ENCODE results near the gene MMP10. TPM values are rescaled to one million over a fixed set of nuclear protein-coding genes. Genes with fewer than 3 reads are reported as not detected.

Gene MMP10
- polyA plus RNA-seq, 1 donor from 2014 or later: not detected

GRCh38 chr11:102798012-102798746, 17.8 kb upstream of the MMP10 start, which contains the start of gene MMP1 (continued):
- TF ChIP-seq SMC3 (conservative IDR thresholded peaks at IDR 0.05; ENCODE audit: poor library complexity): no peak

GRCh38 chr11:102794382-102794781, 14.0 kb upstream of the MMP10 start:
- Histone ChIP-seq H3K9ac (ENCODE audit: low read length) (no peak overlapping the region), H4K20me1 (ENCODE audit: insufficient read depth) (no peaks in the 10 kb centered on the region), H3K9me3 (ENCODE audit: low read length) (no peaks in the 10 kb centered on the region), H3F3A (ENCODE audit: insufficient read depth, low read length, poor library complexity, severe bottlenecking) (no peaks in the 10 kb centered on the region), H3K4me2 (ENCODE audit: low read length) (no peak overlapping the region), H2AFZ (ENCODE audit: low read depth, low read length) (no peak overlapping the region), H3K9me2 (ENCODE audit: insufficient read depth, low read length) (no peaks in the 10 kb centered on the region), H3K36me3 (ENCODE audit: insufficient read depth, low read length) (no peaks in the 10 kb centered on the region), H3K27me3 (ENCODE audit: insufficient read depth, low read depth, low read length) (no peaks in the 10 kb centered on the region), H3K27ac (ENCODE audit: low read length) (no peak overlapping the region), H3K4me3 (ENCODE audit: low read length) (no peak overlapping the region), H3K79me2 (replicated peaks; ENCODE audit: insufficient read depth, low read length) (no peaks in the 10 kb centered on the region)
- TF ChIP-seq EZH2 (IDR thresholded peaks at IDR 0.05; ENCODE audit: borderline replicate concordance, insufficient read depth, low read length, poor library complexity, severe bottlenecking): no peak
- TF ChIP-seq CTCF (IDR thresholded peaks at IDR 0.05; ENCODE audit: poor library complexity, severe bottlenecking): no peak
- TF ChIP-seq MXI1 (conservative IDR thresholded peaks at IDR 0.05; ENCODE audit: poor library complexity, severe bottlenecking): no peak
- TF ChIP-seq POLR2AphosphoS5 (IDR thresholded peaks at IDR 0.05): no peak
- no peak for TF ChIP-seq RAD21 (conservative IDR thresholded peaks at IDR 0.05)
- TF ChIP-seq REST (IDR thresholded peaks at IDR 0.05; ENCODE audit: borderline replicate concordance): no peak
- no peak for TF ChIP-seq EP300 (conservative IDR thresholded peaks at IDR 0.05; ENCODE audit: poor library complexity, severe bottlenecking)
- TF ChIP-seq SMC3 (conservative IDR thresholded peaks at IDR 0.05; ENCODE audit: poor library complexity): no peak
- no peak for TF ChIP-seq TAF1 (IDR thresholded peaks at IDR 0.05; ENCODE audit: low read depth)

- H3K4me2 ChIP-seq (ENCODE audit: low read length): no peak overlapping the region
- no peaks in the 10 kb centered on the region for H3K36me3 ChIP-seq (ENCODE audit: insufficient read depth, low read length)
- H3K9ac ChIP-seq (ENCODE audit: low read length): no peak overlapping the region
- no peak overlapping the region for H2AFZ ChIP-seq (ENCODE audit: low read depth, low read length)
- no peaks in the 10 kb centered on the region for H3F3A ChIP-seq (ENCODE audit: insufficient read depth, low read length, poor library complexity, severe bottlenecking)
- H3K9me2 ChIP-seq (ENCODE audit: insufficient read depth, low read length): no peaks in the 10 kb centered on the region
- H3K27me3 ChIP-seq (ENCODE audit: insufficient read depth, low read depth, low read length): no peaks in the 10 kb centered on the region
- H3K79me2 ChIP-seq (replicated peaks; ENCODE audit: insufficient read depth, low read length): no peaks in the 10 kb centered on the region
- TF ChIP-seq RAD21 (conservative IDR thresholded peaks at IDR 0.05): no peak
- TF ChIP-seq EP300 (conservative IDR thresholded peaks at IDR 0.05; ENCODE audit: poor library complexity, severe bottlenecking): no peak
- no peak for TF ChIP-seq REST (IDR thresholded peaks at IDR 0.05; ENCODE audit: borderline replicate concordance)
- no peak for TF ChIP-seq MXI1 (conservative IDR thresholded peaks at IDR 0.05; ENCODE audit: poor library complexity, severe bottlenecking)
- no peak overlapping the region for H3K27ac ChIP-seq (ENCODE audit: low read length)
- no peaks in the 10 kb centered on the region for H4K20me1 ChIP-seq (ENCODE audit: insufficient read depth)
- H3K4me3 ChIP-seq (ENCODE audit: low read length): no peak overlapping the region
- no peaks in the 10 kb centered on the region for H3K9me3 ChIP-seq (ENCODE audit: low read length)
Observed at GRCh38 chr11:102793677-102794290, 13.4 kb upstream of the MMP10 start.

Measured in neural cell (in vitro differentiated cells).